ENCODE data around the gene ATL2.
"Not testable (repeated sequence)": the region's sequence is repeated elsewhere in the genome, so short reads cannot be mapped to it uniquely, and the experiment has no call there.

The ATL2 gene

DNA sequence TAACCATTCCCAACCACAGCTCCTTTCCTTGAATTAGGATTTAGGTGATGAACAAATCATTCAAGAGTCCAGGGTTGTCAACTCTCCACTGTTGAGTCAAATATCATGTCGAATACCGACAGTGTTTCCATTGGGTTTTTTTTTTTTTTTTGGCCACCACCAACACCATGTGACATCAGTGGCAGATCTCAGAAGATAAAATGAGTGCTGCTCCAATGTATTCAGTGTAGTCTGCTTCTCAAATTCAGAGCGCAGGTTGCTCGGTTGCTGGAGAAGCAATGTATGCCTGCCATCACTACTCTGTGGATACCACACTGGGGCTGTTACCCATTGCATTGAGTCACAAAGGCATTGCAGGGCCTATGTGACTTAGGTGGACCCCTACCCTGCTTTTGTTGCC lies 10.8 kb upstream of the ATL2 start:
- DNase-seq: no peak

DNA sequence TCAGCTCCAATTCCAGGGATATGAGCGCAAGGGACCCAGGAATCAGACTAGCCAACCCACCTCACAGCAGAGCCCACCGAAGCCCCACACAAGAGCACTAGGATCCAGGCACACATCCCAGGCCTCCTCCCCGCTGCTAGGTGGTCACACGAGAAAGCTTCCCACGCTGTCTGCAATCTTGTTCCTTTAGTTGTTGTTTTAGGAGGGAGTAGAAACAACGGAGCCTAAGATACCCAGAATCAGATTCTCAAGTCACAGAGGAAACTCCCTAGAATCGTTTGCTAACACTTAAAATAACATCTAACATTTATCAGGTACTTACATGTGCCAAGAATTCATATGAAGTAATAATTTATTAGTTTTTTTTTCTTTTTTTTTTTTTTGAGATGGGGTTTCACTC lies 9.7 kb upstream of the ATL2 start:
- DNase-seq: no peak

DNA sequence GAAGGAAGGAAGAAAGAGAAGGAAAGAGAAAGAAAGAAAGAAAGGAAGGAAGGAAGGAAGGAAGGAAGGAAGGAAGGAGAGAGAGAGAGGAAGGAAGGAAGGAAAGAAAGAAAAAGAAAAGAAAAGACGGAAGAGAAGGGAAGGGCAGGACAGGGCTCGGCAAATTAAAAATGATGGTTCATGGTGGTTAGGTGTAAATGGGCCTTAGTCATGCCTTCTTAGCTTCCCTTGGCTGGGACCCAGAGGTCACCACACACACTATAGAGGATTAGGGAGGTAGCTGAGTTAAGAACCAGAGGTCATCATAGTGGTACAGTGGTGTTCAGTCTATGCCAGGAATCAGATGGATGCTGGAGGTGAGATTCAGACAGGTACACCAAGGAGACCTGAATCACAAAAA lies 9.3 kb upstream of the ATL2 start:
- DNase-seq: no peak

DNA sequence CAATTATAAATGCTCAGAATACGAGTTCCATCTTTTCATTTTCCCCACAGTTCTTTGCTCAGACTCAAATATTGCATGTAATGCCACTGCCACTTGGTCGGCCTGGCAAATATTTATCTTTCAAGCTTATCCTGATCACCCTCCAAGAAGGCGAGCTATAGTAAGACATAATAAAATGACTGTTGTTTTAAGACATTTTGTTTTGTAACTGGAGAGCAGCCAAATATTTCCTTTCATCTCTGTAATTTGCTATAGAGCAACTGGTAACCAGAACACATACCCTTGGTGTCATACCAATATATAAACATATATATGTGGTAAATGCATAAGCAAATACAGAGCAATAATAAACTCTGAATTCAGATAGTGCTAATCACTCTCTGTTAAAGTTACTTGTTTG lies 7.3 kb upstream of the ATL2 start:
- no peak for DNase-seq

DNA sequence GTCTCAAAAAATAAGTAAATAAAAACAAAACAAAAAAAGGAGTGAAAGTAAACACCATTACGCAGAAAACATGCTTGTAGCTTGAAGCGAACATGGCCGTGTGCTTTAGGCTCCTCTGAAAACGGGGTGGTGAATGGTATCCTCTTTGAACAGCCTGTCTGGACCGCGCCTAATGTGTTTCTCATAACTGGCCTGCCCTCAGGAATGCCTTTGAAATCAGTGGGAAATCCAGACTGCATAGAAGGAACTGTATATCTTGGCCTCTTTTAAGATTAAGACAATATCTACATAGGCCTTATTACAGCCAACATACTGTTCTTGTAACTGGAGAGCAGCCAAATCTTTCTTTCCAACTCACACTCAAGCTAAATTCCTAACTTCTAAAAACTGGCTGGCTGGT lies 6.7 kb upstream of the ATL2 start:
- not testable (repeated sequence) for DNase-seq

GRCh38 chr2:38381381-38382143 lies 4.5 kb upstream of the ATL2 start:
- no peak for DNase-seq

GRCh38 chr2:38380397-38381130 lies 3.5 kb upstream of the ATL2 start:
- no peak for DNase-seq

DNA sequence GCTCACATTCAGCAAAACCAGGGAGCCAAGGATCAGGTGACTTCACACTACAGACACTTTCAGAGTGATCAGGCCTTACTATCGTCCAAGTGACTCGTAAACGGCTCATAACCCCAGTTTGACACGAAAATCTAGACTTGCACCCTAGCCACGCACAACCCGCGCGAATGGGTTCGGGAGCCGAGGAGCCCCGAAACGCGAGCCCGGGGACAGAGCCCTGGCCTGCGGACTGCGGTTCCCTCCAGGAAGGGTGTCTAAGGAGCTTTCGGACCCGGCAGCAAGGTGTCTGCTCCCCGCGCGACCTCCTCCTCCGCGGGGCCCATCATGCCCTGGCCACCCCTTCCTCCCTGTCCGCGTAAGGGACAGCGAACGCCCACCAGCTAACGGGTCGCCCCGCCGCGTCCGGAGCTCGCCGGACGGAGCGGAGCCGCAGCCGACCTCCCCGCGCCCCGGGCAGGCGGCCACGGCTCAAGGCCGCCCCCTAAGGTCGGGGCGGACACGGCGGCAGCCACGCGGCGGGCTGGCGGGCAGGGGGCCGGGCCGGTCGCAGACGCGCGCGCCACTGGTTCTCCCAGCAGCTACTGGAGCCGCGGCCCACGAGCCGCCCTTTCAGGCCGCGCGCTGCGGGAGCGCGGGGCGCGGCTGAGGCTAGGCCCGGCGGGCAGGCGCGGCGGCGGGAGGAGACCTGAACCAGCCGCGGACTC lies 575 bp downstream of the ATL2 start:
- peak; percentile 80 for DNase-seq

DNA sequence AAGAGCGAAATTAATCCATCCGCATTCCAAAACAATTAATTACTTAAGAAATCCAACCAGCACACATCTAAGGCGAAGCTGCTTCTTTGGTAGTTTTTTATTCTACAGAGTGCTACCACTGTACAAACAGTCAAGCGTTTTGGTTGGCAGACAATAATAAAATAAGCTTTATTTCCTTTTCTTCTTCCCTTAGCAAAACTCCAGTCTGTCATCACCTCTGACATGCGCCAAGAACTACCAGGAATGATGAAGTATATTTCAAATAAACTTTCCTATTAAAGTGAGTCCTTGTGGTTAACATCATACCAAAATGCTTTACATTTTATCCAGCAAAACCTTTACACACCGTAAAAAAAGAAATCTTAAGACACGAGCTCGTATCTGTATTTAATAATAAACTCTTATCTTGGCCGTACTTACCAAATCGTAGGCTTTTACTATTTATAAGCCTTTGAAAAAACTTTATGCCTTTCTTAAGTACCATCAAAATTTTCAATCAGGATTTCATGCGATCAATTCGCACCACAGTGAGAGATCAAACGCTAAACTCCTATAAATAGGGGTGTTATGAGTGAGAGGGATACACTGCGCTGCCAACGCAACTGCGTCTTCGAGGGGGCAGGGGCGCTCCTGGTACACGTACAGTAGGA lies 1.3 kb downstream of the ATL2 start:
- DNase-seq: no peak

DNA sequence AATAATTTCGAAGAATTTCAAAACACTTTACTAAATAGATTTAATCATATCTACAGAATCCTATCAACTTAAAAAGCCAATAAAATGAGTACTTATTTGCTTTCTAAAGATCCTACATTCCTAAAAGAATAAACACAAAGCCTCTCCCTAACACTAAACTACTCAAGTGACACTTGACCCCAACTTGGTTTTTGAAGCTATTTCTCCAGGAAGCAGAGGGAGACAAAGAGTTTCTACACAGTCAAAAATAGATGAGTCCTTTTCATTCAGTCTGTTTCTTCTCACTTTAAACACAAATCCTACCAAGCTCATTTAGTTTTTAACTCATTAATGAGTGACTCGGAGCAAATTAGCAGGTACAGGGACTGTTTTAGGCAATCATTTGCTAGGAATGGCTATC lies 2.1 kb downstream of the ATL2 start:
- no peak for DNase-seq

DNA sequence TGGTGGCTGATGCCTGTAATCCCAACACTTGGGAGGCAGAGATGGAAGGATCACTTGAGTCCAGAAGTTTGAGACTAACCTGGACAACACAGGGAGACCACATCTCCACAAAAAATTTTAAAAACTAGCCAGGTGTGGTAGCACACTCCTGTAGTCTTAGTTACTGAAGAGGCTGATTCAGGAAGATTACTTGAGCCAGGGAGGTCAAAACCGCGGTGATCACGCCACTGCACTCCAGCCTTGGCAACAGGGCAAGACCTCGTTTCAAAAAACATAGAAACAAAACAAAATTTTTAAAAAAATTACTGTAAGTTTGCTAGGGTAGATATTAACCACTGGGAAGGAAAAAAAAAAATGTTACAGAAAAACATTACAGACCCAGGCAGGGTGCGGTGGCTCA lies 5.8 kb downstream of the ATL2 start:
- DNase-seq: no peak

- no peak for DNase-seq
These were observed 6.4 kb downstream of the ATL2 start for GRCh38 chr2:38370664-38371063.

DNA sequence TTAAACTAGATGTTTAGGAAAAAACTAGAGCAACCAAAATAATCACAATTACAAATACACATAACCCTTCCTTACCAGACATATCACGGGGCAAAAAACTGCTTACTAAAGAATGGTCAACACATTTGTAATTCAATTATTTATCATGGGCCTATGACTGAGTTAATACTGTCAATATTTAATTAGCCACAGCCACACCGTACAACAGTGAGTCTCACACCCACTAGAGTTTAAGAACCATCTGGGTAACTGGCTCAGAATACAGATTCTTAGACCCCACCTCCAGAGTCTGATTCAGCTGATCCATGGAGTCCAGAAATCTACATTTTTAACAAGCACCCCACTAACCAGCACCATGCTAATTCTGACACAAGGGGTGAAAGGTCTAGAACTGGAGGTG lies 14.8 kb downstream of the ATL2 start:
- DNase-seq: no peak

- no peak for DNase-seq
These were observed 16.9 kb downstream of the ATL2 start for GRCh38 chr2:38360177-38360576.

DNA sequence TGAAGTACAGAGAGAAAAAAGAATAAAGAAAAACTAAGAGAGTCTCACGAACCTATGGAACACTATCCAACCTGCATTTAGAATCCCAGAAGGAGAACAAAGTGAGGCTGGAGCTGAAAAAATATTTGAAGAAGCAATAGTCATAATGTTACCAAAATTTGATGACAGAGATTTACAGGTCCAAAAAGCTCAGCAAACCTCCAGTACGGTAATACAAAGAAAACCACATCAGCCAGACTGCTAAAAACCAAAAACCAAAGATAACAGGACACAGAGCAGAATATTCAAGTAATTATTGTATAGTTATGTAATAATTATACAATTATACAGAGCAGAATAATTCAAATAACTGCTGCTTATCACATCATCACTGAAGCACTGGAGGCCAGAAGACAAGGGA lies 23.7 kb downstream of the ATL2 start:
- no peak for DNase-seq

DNA sequence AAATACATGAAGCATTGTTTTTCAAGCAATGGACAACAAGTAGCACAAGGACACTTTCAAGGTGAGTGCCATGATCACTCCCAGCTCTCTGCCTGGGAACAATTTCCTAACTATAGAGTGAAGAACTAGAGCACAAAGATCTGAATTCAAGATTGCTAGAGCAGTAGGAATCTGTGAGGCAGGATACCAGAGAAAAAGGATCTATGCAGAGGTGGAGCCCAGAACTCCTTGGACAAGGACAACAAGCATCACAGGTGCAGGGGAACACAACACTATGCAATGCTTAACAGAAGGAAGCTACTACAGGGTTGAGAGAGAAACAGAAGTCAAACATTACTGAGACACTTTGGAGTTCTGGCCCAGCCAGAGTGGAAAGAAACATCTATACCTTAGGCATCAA lies 24.7 kb downstream of the ATL2 start:
- DNase-seq: no peak

GRCh38 chr2:38345323-38346038 lies 31.6 kb downstream of the ATL2 start:
- DNase-seq: no peak

GRCh38 chr2:38344813-38345212 lies 32.3 kb downstream of the ATL2 start:
- no peak for DNase-seq

- no peak for DNase-seq
These were observed 33.9 kb downstream of the ATL2 start for GRCh38 chr2:38343212-38343611.

GRCh38 chr2:38336621-38337020 lies 40.5 kb downstream of the ATL2 start:
- DNase-seq: no peak

- DNase-seq: no peak
These were observed 46.3 kb downstream of the ATL2 start for GRCh38 chr2:38330754-38331153.

DNA sequence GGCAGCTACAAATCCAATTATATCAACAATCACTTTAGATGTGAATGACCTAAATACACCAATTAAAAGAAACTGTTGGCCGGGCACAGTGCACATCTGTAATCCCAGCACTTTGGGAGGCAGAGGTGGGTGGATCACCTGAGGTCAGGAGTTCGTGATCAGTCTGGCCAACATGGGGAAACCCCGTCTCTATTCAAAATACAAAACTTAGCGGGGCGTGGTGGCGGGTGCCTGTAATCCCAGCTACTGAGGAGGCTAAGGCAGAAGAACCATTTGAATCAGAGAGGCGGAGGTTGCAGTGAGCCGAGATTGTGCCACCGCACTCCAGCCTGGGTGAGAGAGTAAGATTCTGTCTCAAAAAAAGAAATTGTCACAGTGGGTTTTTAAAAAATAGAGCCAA lies 49.5 kb downstream of the ATL2 start:
- DNase-seq: no peak

DNA sequence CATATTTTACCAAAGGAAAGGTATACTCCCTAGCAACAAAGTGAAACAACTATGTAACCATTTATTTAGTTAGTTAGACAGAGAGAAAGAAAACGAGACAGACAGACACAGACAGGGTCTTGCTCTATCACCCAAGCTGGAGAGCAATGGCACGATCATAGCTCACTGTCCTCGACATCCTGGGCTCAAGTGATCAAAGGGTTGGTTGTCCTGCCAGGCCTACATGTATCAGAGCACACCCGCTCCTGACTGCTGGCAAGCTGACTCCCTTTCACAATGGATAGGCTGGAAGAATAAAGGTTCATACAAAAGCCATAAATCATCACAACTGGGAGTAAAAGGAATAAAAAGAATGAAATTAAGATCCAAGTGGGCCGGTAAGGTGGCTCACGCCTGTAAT lies 53.5 kb downstream of the ATL2 start:
- DNase-seq: no peak

All from DMS79 treated with DMSO at 0.1 percent for 48 hours (cell line).